Loucy (cell line): Measurements from ENCODE around the gene STRA8.

Experiments used
- EZH2phosphoT487 ChIP-seq: fragments of 200-600 bp; IDR thresholded peaks from 2 replicates; pipeline ENCODE4 v1.6.1; 2018; ENCODE audit warnings: antibody characterized with exemption, mild to moderate bottlenecking, moderate library complexity, borderline replicate concordance
- TF ChIP-seq, protein P1 (sequence below): fragments of 200-600 bp; sonication (generic); conservative IDR thresholded peaks from 2 replicates; pipeline ENCODE4 v1.5.1; 2014; ENCODE audit warnings: mild to moderate bottlenecking, antibody characterized with exemption, low read length

DNA sequence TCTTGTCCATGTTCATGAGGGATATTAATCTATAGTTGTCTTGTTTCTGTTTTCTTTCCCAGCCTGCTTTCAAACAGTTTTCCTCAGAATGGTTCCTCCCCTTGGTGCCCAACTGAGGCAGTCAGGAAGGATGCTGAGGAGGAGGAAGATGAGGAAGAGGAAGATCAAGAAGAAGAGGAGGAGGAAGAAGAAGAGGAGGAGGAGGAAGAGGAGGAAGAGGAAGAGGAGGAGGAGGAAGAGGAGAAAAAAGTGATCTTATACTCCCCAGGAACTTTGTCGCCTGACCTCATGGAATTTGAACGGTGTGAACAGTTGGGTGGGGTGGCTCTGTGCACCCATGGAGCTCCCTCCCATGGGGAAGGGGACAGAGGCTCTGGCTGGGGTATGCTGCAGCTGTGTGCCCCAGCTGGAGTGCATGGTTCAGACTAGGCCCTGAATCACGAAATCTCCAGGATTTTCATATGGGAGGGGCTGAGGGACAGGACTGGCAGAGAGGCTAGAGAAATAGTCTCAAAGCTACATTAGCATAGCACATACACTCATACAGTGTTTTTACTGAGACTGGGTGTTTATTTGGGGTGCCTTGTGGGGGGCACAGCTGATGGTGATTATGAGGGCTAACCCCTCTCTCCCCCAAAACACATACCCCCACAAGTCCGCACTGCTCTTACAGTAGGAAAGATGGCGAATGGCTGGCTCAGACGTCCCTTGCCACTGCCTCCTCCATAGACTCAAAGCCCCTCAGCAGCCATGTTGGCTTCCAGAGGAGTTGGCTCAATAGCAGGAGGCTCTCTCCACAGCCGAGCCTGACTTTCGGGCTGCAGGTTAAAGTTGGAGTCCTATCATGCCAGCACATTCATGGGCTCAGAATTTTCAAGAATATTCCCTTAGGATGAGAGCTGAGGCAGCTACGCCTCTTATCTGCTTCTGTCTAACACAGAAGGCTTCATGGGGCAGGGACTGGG, 11.9 kb downstream of the STRA8 start:
- TF ChIP-seq, protein P1, sequence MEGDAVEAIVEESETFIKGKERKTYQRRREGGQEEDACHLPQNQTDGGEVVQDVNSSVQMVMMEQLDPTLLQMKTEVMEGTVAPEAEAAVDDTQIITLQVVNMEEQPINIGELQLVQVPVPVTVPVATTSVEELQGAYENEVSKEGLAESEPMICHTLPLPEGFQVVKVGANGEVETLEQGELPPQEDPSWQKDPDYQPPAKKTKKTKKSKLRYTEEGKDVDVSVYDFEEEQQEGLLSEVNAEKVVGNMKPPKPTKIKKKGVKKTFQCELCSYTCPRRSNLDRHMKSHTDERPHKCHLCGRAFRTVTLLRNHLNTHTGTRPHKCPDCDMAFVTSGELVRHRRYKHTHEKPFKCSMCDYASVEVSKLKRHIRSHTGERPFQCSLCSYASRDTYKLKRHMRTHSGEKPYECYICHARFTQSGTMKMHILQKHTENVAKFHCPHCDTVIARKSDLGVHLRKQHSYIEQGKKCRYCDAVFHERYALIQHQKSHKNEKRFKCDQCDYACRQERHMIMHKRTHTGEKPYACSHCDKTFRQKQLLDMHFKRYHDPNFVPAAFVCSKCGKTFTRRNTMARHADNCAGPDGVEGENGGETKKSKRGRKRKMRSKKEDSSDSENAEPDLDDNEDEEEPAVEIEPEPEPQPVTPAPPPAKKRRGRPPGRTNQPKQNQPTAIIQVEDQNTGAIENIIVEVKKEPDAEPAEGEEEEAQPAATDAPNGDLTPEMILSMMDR, result no peak
- TF ChIP-seq EZH2phosphoT487, result no peak
